B cell (primary cell): ENCODE measurements around the gene IRAK2. TPM values are rescaled to one million over a fixed set of nuclear protein-coding genes. Genes with fewer than 3 reads are reported as not detected.

Source experiments
- ATAC-seq: fragments of 200-7000 bp; cut with Tn5 transposase; one replicate; pipeline ENCODE4 v1.10.0; 2021; ENCODE audit warnings: low read depth, mild to moderate bottlenecking, moderate number of reproducible peaks, moderate library complexity
- CTCF ChIA-PET: fragments of 350-600 bp; sonication (Branson Sonifier 250); formaldehyde crosslinking; loops from one replicate; lab custom pipeline; 2021; ENCODE audit warnings: antibody characterized with exemption, inconsistent platforms; lab: Charles Lee
- POLR2A ChIA-PET: fragments of 350-600 bp; sonication (Branson Sonifier 250); formaldehyde crosslinking; loops from one replicate; lab custom pipeline; 2021; ENCODE audit warnings: antibody characterized with exemption; lab: Charles Lee
- DNase-seq: peaks from one replicate; pipeline ENCODE4 v3.0.0; 2013
- H2AFZ ChIP-seq: 2 replicates; pipeline ENCODE4 v1.6.1; 2012; ENCODE audit warnings: mild to moderate bottlenecking, low read depth, low read length; ENCODE audit not compliant: insufficient read depth, poor library complexity, severe bottlenecking
- H3K27ac ChIP-seq, 2 donors: 1 replicate in 1 of 2; 2 replicates in 1 of 2; pipeline ENCODE4 v1.5.1; 2012 to 2013; ENCODE audit warnings: low read length in 2 of 2, mild to moderate bottlenecking in 2 of 2, moderate library complexity in 1 of 2
- H3K27me3 ChIP-seq, 4 experiments: fragments of 200-600 bp in 1 of 4; sonication (generic) in 1 of 4; replicated peaks in 1 of 4; 1 replicate in 2 of 4; 2 replicates in 2 of 4; pipeline versions ENCODE4 v1.6.1 to v1.7.0; 2013 to 2016; ENCODE audit warnings: low read length in 3 of 4, mild to moderate bottlenecking in 2 of 4, mixed read lengths in 1 of 4, moderate library complexity in 1 of 4; ENCODE audit not compliant: insufficient read depth in 4 of 4, control insufficient read depth in 3 of 4; ENCODE audit errors: control extremely low read depth in 1 of 4
- H3K36me3 ChIP-seq, 2 experiments: replicated peaks in 1 of 2; 1 replicate in 1 of 2; 2 replicates in 1 of 2; pipeline versions ENCODE4 v1.6.1 to v1.7.1; 2013; ENCODE audit warnings: low read length in 1 of 2; ENCODE audit not compliant: insufficient read depth in 2 of 2, control insufficient read depth in 1 of 2; ENCODE audit errors: control extremely low read depth in 1 of 2, extremely low read depth in 1 of 2
- H3K4me1 ChIP-seq, 2 donors: fragments of 200-600 bp in 1 of 2; sonication (generic) in 1 of 2; 1 replicate in 1 of 2; 2 replicates in 1 of 2; pipeline versions ENCODE4 v1.5.1 to v1.6.1; 2013 to 2017; ENCODE audit warnings: low read length in 2 of 2; ENCODE audit not compliant: control insufficient read depth in 2 of 2, insufficient read depth in 2 of 2
- H3K4me2 ChIP-seq: replicated peaks from 2 replicates; pipeline ENCODE3; 2012; ENCODE audit warnings: mild to moderate bottlenecking, low read depth, low read length; ENCODE audit not compliant: poor library complexity, severe bottlenecking
- H3K4me3 ChIP-seq, 5 experiments: fragments of 200-600 bp in 1 of 5; sonication (generic) in 1 of 5; 1 replicate in 3 of 5; 2 replicates in 2 of 5; pipeline versions ENCODE4 v1.5.1 to v1.7.0; 2011 to 2016; ENCODE audit warnings: low read length in 4 of 5, mild to moderate bottlenecking in 4 of 5, low read depth in 2 of 5, control low read depth in 1 of 5, moderate library complexity in 1 of 5; ENCODE audit not compliant: insufficient read depth in 1 of 5; ENCODE audit errors: control extremely low read depth in 1 of 5, extremely low read depth in 1 of 5
- H3K79me2 ChIP-seq: fragments of 200-600 bp; sonication (generic); one replicate; pipeline ENCODE4 v1.6.0; 2016; ENCODE audit warnings: low read length; ENCODE audit not compliant: control insufficient read depth, insufficient read depth
- H3K9ac ChIP-seq: fragments of 200-600 bp; sonication (generic); 2 replicates; pipeline ENCODE4 v1.6.1; 2017; ENCODE audit warnings: mild to moderate bottlenecking, low read length, moderate library complexity
- H3K9me3 ChIP-seq, 3 donors: one replicate each; pipeline versions ENCODE4 v1.6.1 to v1.7.1; 2013; ENCODE audit warnings: low read length in 2 of 3; ENCODE audit not compliant: control insufficient read depth in 2 of 3, insufficient read depth in 1 of 3; ENCODE audit errors: control extremely low read depth in 1 of 3
- H4K20me1 ChIP-seq: 2 replicates; pipeline ENCODE4 v1.6.0; 2012; ENCODE audit warnings: mild to moderate bottlenecking, low read length; ENCODE audit not compliant: insufficient read depth, control insufficient read depth, poor library complexity, severe bottlenecking
- H3K27ac Mint-ChIP-seq: one replicate; pipeline ENCODE4 v1.8.0; 2021; ENCODE audit warnings: mixed read lengths
- H3K27me3 Mint-ChIP-seq: one replicate; pipeline ENCODE4 v1.8.0; 2021; ENCODE audit warnings: mixed read lengths
- H3K4me1 Mint-ChIP-seq: one replicate; pipeline ENCODE4 v1.8.0; 2021; ENCODE audit warnings: mixed read lengths
- H3K4me3 Mint-ChIP-seq: one replicate; pipeline ENCODE4 v1.8.0; 2021; ENCODE audit warnings: mixed read lengths
- H3K9me3 Mint-ChIP-seq: one replicate; pipeline ENCODE4 v1.8.0; 2022; ENCODE audit warnings: mixed read lengths; ENCODE audit not compliant: insufficient read depth
- EZH2 ChIP-seq: IDR thresholded peaks from 2 replicates; pipeline ENCODE4 v1.6.1; 2012; ENCODE audit warnings: borderline replicate concordance, low read depth, mild to moderate bottlenecking, moderate library complexity, low read length; ENCODE audit not compliant: insufficient read depth, poor library complexity, severe bottlenecking
- WGBS: methylation state at CpG from one replicate; pipeline ENCODE4 v1.1.5; 2013; ENCODE audit warnings: missing lambda C conversion rate; ENCODE audit not compliant: insufficient coverage; 5-methylcytosine and 5-hydroxymethylcytosine counted together
- intact Hi-C: fragments of 100-400 bp; cut with micrococcal nuclease; formaldehyde crosslinking; loops from one replicate; pipeline ENCODE4 v1.10.0; 2022
- polyA plus RNA-seq: library from polyadenylated mRNA; depleted of rRNA; stranded (reverse); fragments of >200 nt; gene quantifications from 2 replicates; pipeline ENCODE4 v1.2.3, GENCODE V29; 2012
- total RNA-seq, 2 donors: library from RNA; stranded (reverse); fragments of 120-200 nt in 1 of 2; gene quantifications; 1 replicate in 1 of 2; 2 replicates in 1 of 2; pipeline versions ENCODE4 v1.2.3 to v1.2.4, GENCODE V29; 2013 to 2022
- TF ChIP-seq, protein P1 (sequence below): fragments of 200-600 bp; IDR thresholded peaks from one replicate; pipeline ENCODE4 v1.8.0; 2022; ENCODE audit warnings: antibody characterized with exemption, mild to moderate bottlenecking

The IRAK2 gene
- total and polyA plus RNA-seq, 2 donors (not counting 1 experiment from before 2014, with no cell fraction given): 11.8 to 23.2 TPM

GRCh38 chr3:10136426-10137005 lies 28.2 kb upstream of the IRAK2 start:
- DNase-seq: no peak
- no peak for ATAC-seq
- TF ChIP-seq, protein P1, sequence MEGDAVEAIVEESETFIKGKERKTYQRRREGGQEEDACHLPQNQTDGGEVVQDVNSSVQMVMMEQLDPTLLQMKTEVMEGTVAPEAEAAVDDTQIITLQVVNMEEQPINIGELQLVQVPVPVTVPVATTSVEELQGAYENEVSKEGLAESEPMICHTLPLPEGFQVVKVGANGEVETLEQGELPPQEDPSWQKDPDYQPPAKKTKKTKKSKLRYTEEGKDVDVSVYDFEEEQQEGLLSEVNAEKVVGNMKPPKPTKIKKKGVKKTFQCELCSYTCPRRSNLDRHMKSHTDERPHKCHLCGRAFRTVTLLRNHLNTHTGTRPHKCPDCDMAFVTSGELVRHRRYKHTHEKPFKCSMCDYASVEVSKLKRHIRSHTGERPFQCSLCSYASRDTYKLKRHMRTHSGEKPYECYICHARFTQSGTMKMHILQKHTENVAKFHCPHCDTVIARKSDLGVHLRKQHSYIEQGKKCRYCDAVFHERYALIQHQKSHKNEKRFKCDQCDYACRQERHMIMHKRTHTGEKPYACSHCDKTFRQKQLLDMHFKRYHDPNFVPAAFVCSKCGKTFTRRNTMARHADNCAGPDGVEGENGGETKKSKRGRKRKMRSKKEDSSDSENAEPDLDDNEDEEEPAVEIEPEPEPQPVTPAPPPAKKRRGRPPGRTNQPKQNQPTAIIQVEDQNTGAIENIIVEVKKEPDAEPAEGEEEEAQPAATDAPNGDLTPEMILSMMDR: no peak
- no peak for TF ChIP-seq EZH2
- no peaks in the 10 kb centered on the region for H3K79me2 ChIP-seq
- no peak overlapping the region for H3K9ac ChIP-seq
- intact Hi-C loops: no loop called here
- no peaks in the 10 kb centered on the region for H3K9me3 ChIP-seq
- Mint-ChIP-seq H3K27ac (no peak overlapping the region), H3K4me1 (peaks cover 2% of the 10 kb centered on the region), H3K4me3 (no peak overlapping the region), H3K9me3 (no peaks in the 10 kb centered on the region), H3K27me3 (no peaks in the 10 kb centered on the region)
- H3K27me3 ChIP-seq: no peaks in the 10 kb centered on the region
- no peak overlapping the region for H3K4me3 ChIP-seq
- CTCF ChIA-PET: no interaction called here
- no peak overlapping the region for H2AFZ ChIP-seq
- peaks cover 0 to 6% of the 10 kb centered on the region in 2 donors for H3K4me1 ChIP-seq
- WGBS: 98% methylated on average over 21 of the region's 25 CpGs
- H3K36me3 ChIP-seq: no peaks in the 10 kb centered on the region
- no peak overlapping the region for H3K4me2 ChIP-seq
- H3K27ac ChIP-seq: no peak overlapping the region
- no peaks in the 10 kb centered on the region for H4K20me1 ChIP-seq
- POLR2A ChIA-PET: no interaction called here

DNA sequence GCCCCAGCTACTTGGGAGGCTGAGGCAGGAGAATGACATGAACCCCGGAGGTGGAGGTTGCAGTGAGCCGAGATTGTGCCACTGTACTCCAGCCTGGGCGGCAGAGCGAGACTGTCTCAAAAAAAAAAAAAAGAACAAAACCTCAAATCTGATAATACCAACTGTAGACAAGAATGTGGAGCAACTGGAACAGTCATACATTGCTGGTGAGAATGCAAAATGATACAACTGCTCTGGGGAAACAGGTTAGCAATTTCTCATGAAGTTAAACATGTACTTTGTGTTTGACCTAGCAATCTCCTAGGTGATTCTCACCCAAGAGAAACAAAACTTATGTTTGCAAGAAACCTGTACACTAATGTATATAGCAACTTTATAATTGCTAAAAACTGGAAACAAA lies 27.5 kb upstream of the IRAK2 start:
- H3K4me3 Mint-ChIP-seq: no peak overlapping the region
- no peak for ATAC-seq
- CTCF ChIA-PET: no interaction called here
- no peaks in the 10 kb centered on the region for H3K36me3 ChIP-seq
- 85% methylated on average over 2 of the region's 4 CpGs for WGBS
- no peak for TF ChIP-seq EZH2
- TF ChIP-seq, protein P1: no peak
- peaks cover 0 to 6% of the 10 kb centered on the region in 2 donors for H3K4me1 ChIP-seq
- H3K9me3 Mint-ChIP-seq: no peaks in the 10 kb centered on the region
- H3K27ac ChIP-seq: no peak overlapping the region
- POLR2A ChIA-PET: no interaction called here
- intact Hi-C loops: no loop called here
- no peak overlapping the region for H3K4me3 ChIP-seq
- H3K27ac Mint-ChIP-seq: no peak overlapping the region
- no peak overlapping the region for H3K9ac ChIP-seq
- H3K79me2 ChIP-seq: peaks cover 4% of the 10 kb centered on the region
- no peak overlapping the region for H3K4me2 ChIP-seq
- no peak for DNase-seq
- H3K4me1 Mint-ChIP-seq: peaks cover 4% of the 10 kb centered on the region
- H2AFZ ChIP-seq: no peak overlapping the region
- no peaks in the 10 kb centered on the region for H3K27me3 ChIP-seq
- H3K27me3 Mint-ChIP-seq: no peaks in the 10 kb centered on the region
- no peaks in the 10 kb centered on the region for H4K20me1 ChIP-seq
- H3K9me3 ChIP-seq: no peaks in the 10 kb centered on the region
